ENCODE data around the gene BLM.
"Not testable (repeated sequence)": the region's sequence is repeated elsewhere in the genome, so short reads cannot be mapped to it uniquely, and the experiment has no call there.

Gene BLM

GRCh38 chr15:90840954-90841353 is 123.8 kb downstream of the BLM start:
- no peaks in the 10 kb centered on the region for H3K36me3 Mint-ChIP-seq (ENCODE audit: low read depth)
- H3K9me3 Mint-ChIP-seq = no peaks in the 10 kb centered on the region
- H3K4me3 Mint-ChIP-seq = no peak overlapping the region
- no peak for DNase-seq
- peaks cover 21% of the 10 kb centered on the region for H3K4me1 Mint-ChIP-seq
- no peak overlapping the region for H3K27ac Mint-ChIP-seq
- H3K27me3 Mint-ChIP-seq (ENCODE audit: low read depth, poor library complexity) = peaks cover 3% of the 10 kb centered on the region
- TF ChIP-seq CTCF (IDR thresholded peaks at IDR 0.05) = no peak

GRCh38 chr15:90844696-90845095 is 127.5 kb downstream of the BLM start:
- no peak overlapping the region for H3K4me3 Mint-ChIP-seq
- no peak overlapping the region for H3K27ac Mint-ChIP-seq
- TF ChIP-seq CTCF (IDR thresholded peaks at IDR 0.05) = no peak
- H3K36me3 Mint-ChIP-seq (ENCODE audit: low read depth) = no peaks in the 10 kb centered on the region
- H3K27me3 Mint-ChIP-seq (ENCODE audit: low read depth, poor library complexity) = no peaks in the 10 kb centered on the region
- H3K9me3 Mint-ChIP-seq = no peaks in the 10 kb centered on the region
- H3K4me1 Mint-ChIP-seq = peaks cover 5% of the 10 kb centered on the region
- no peak for DNase-seq

- no peak for TF ChIP-seq CTCF (IDR thresholded peaks at IDR 0.05)
- Mint-ChIP-seq H3K27me3 (ENCODE audit: low read depth, poor library complexity) (no peaks in the 10 kb centered on the region), H3K9me3 (no peaks in the 10 kb centered on the region), H3K36me3 (ENCODE audit: low read depth) (no peaks in the 10 kb centered on the region), H3K27ac (no peak overlapping the region), H3K4me3 (no peak overlapping the region), H3K4me1 (peaks cover 5% of the 10 kb centered on the region)
- DNase-seq = no peak
Measured at GRCh38 chr15:90845201-90845949, 128.2 kb downstream of the BLM start.

GRCh38 chr15:90849424-90849823 is 132.3 kb downstream of the BLM start:
- H3K9me3 Mint-ChIP-seq; H3K4me1 Mint-ChIP-seq; DNase-seq; H3K4me3 Mint-ChIP-seq; H3K27ac Mint-ChIP-seq; H3K36me3 Mint-ChIP-seq (ENCODE audit: low read depth): not testable (repeated sequence)
- H3K27me3 Mint-ChIP-seq (ENCODE audit: low read depth, poor library complexity) = peaks cover 11% of the 10 kb centered on the region

- DNase-seq = no peak
- H3K4me3 Mint-ChIP-seq = no peak overlapping the region
- H3K4me1 Mint-ChIP-seq = peaks cover 5% of the 10 kb centered on the region
- TF ChIP-seq CTCF (IDR thresholded peaks at IDR 0.05) = no peak
- peaks cover 11% of the 10 kb centered on the region for H3K27me3 Mint-ChIP-seq (ENCODE audit: low read depth, poor library complexity)
- no peaks in the 10 kb centered on the region for H3K36me3 Mint-ChIP-seq (ENCODE audit: low read depth)
- no peaks in the 10 kb centered on the region for H3K9me3 Mint-ChIP-seq
- no peak overlapping the region for H3K27ac Mint-ChIP-seq
Measured at GRCh38 chr15:90851114-90851513, 134.0 kb downstream of the BLM start.

- no peaks in the 10 kb centered on the region for H3K36me3 Mint-ChIP-seq (ENCODE audit: low read depth)
- no peak overlapping the region for H3K27ac Mint-ChIP-seq
- no peak for DNase-seq
- H3K9me3 Mint-ChIP-seq = no peaks in the 10 kb centered on the region
- no peak overlapping the region for H3K4me3 Mint-ChIP-seq
- H3K27me3 Mint-ChIP-seq (ENCODE audit: low read depth, poor library complexity) = peaks cover 13% of the 10 kb centered on the region
- TF ChIP-seq CTCF (IDR thresholded peaks at IDR 0.05) = no peak
- peaks cover under 1% of the 10 kb centered on the region for H3K4me1 Mint-ChIP-seq
Measured at GRCh38 chr15:90851940-90852339, 134.8 kb downstream of the BLM start.

Measured in nephron progenitor cell (in vitro differentiated cells).